DND-41 (cell line): ENCODE data around the gene ARL6IP1.
"Not testable (repeated sequence)": the region's sequence is repeated elsewhere in the genome, so short reads cannot be mapped to it uniquely, and the experiment has no call there.

Experiments
- EZH2 ChIP-seq: IDR thresholded peaks from 3 replicates; pipeline ENCODE4 v1.6.1; 2012; ENCODE audit warnings: borderline replicate concordance, low read depth, mild to moderate bottlenecking, moderate library complexity, low read length, inconsistent platforms; ENCODE audit not compliant: severe bottlenecking
- TF ChIP-seq, protein P1 (sequence below): IDR thresholded peaks from 2 replicates; pipeline ENCODE4 v1.5.1; 2012; ENCODE audit warnings: borderline replicate concordance, low read length, moderate library complexity, mild to moderate bottlenecking; ENCODE audit not compliant: poor library complexity, severe bottlenecking; ENCODE audit errors: extremely low read depth

DNA sequence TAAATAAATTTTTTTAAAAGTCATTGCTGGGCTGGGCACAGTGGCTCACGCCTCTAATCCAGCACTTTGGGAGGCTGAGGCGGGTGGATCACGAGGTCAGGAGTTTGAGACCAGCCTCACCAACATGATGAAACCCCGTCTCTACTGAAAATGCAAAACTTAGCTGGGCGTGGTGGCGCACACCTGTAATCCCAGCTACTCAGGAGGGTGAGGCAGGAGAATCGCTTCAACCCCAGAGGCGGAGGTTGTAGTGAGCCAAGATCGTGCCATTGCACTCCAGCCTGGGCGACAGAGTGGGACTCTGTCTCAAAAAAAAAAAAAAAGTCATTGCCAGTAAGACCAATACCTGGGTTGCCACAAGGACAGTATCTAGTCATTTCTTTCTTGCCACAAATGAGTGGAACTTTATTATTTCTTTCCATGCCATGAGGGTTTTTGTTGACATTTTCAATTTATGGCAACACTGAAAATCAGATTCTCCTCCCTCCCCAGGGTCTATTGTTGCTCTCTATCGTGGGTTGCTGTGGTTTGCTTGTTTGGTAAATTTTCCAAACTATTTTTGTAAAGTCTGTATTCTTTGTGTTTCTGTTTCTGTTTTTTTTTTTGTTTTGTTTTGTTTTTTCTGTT lies 30.9 kb downstream of the ARL6IP1 start:
- TF ChIP-seq, protein P1, sequence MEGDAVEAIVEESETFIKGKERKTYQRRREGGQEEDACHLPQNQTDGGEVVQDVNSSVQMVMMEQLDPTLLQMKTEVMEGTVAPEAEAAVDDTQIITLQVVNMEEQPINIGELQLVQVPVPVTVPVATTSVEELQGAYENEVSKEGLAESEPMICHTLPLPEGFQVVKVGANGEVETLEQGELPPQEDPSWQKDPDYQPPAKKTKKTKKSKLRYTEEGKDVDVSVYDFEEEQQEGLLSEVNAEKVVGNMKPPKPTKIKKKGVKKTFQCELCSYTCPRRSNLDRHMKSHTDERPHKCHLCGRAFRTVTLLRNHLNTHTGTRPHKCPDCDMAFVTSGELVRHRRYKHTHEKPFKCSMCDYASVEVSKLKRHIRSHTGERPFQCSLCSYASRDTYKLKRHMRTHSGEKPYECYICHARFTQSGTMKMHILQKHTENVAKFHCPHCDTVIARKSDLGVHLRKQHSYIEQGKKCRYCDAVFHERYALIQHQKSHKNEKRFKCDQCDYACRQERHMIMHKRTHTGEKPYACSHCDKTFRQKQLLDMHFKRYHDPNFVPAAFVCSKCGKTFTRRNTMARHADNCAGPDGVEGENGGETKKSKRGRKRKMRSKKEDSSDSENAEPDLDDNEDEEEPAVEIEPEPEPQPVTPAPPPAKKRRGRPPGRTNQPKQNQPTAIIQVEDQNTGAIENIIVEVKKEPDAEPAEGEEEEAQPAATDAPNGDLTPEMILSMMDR, result not testable (repeated sequence)
- TF ChIP-seq EZH2, result not testable (repeated sequence)
